Neural cell (in vitro differentiated cells): ENCODE measurements around the gene SLC47A1. TPM values are rescaled to one million over a fixed set of nuclear protein-coding genes. Genes with fewer than 3 reads are reported as not detected.

Experiments used
- H2AFZ ChIP-seq: fragments of 200-600, 300-800 bp; sonication (generic), shearing (Covaris generic); 2 replicates; pipeline ENCODE4 v1.6.0; 2014; ENCODE audit warnings: low read depth, mild to moderate bottlenecking, antibody characterized with exemption, low read length, moderate library complexity
- H3F3A ChIP-seq: fragments of 200-600 bp; shearing (Covaris generic); 2 replicates; pipeline ENCODE4 v1.6.1; 2016; ENCODE audit warnings: mild to moderate bottlenecking, moderate library complexity, mixed read lengths, antibody characterized with exemption, low read length; ENCODE audit not compliant: insufficient read depth, poor library complexity, severe bottlenecking
- H3K27ac ChIP-seq: fragments of 200-600, 300-800 bp; sonication (generic), shearing (Covaris generic); 2 replicates; pipeline ENCODE4 v1.5.1; 2014; ENCODE audit warnings: mild to moderate bottlenecking, low read length, moderate library complexity
- H3K27me3 ChIP-seq: fragments of 300-800, 200-600 bp; sonication (generic), shearing (Covaris generic); 2 replicates; pipeline ENCODE4 v1.6.0; 2014; ENCODE audit warnings: mild to moderate bottlenecking, low read depth, low read length, moderate library complexity; ENCODE audit not compliant: insufficient read depth
- H3K36me3 ChIP-seq: fragments of 300-800, 200-600 bp; sonication (generic), shearing (Covaris generic); 2 replicates; pipeline ENCODE4 v1.5.1; 2014; ENCODE audit warnings: mild to moderate bottlenecking, antibody characterized with exemption, low read length, moderate library complexity; ENCODE audit not compliant: insufficient read depth
- H3K4me2 ChIP-seq: fragments of 300-800, 200-600 bp; sonication (generic), shearing (Covaris generic); 2 replicates; pipeline ENCODE4 v1.6.0; 2014; ENCODE audit warnings: mild to moderate bottlenecking, low read length
- H3K4me3 ChIP-seq: fragments of 300-800, 200-600 bp; sonication (generic), shearing (Covaris generic); 2 replicates; pipeline ENCODE4 v1.5.1; 2014; ENCODE audit warnings: mild to moderate bottlenecking, low read length, moderate library complexity
- H3K79me2 ChIP-seq: fragments of 200-600 bp; shearing (Covaris generic); replicated peaks from 2 replicates; pipeline ENCODE4 v1.6.0; 2014; ENCODE audit warnings: mild to moderate bottlenecking, low read length, moderate library complexity; ENCODE audit not compliant: insufficient read depth
- H3K9ac ChIP-seq: fragments of 300-800, 200-600 bp; sonication (generic), shearing (Covaris generic); 2 replicates; pipeline ENCODE4 v1.6.1; 2016; ENCODE audit warnings: mild to moderate bottlenecking, low read length, mixed read lengths
- H3K9me2 ChIP-seq: fragments of 200-600 bp; shearing (Covaris generic); 2 replicates; pipeline ENCODE4 v1.6.1; 2016; ENCODE audit warnings: mild to moderate bottlenecking, low read length, mixed read lengths; ENCODE audit not compliant: insufficient read depth
- H3K9me3 ChIP-seq: fragments of 200-600, 300-800 bp; sonication (generic), shearing (Covaris generic); 2 replicates; pipeline ENCODE4 v1.6.1; 2016; ENCODE audit warnings: mild to moderate bottlenecking, mixed run types, low read length, moderate library complexity, mixed read lengths
- H4K20me1 ChIP-seq: fragments of 200-600 bp; shearing (Covaris generic); 2 replicates; pipeline ENCODE4 v1.6.1; 2016; ENCODE audit warnings: mild to moderate bottlenecking, mixed run types; ENCODE audit not compliant: insufficient read depth
- EP300 ChIP-seq: fragments of 450-650 bp; conservative IDR thresholded peaks from 2 replicates; pipeline ENCODE4 v1.6.1; 2014; ENCODE audit warnings: antibody characterized with exemption, mild to moderate bottlenecking, moderate library complexity; ENCODE audit not compliant: poor library complexity, severe bottlenecking
- EZH2 ChIP-seq: fragments of 200-600, 300-800 bp; shearing (Covaris generic), sonication (generic); IDR thresholded peaks from 2 replicates; pipeline ENCODE4 v1.6.1; 2014; ENCODE audit warnings: antibody characterized with exemption, low read length, borderline replicate concordance, mild to moderate bottlenecking; ENCODE audit not compliant: insufficient read depth, poor library complexity, severe bottlenecking
- MXI1 ChIP-seq: fragments of 450-650 bp; conservative IDR thresholded peaks from 2 replicates; pipeline ENCODE4 v1.6.1; 2014; ENCODE audit warnings: antibody characterized with exemption, mild to moderate bottlenecking; ENCODE audit not compliant: poor library complexity, severe bottlenecking
- POLR2AphosphoS5 ChIP-seq: IDR thresholded peaks from 2 replicates; pipeline ENCODE4 v1.6.1; 2012
- RAD21 ChIP-seq: fragments of 450-650 bp; conservative IDR thresholded peaks from 2 replicates; pipeline ENCODE4 v1.6.1; 2014; ENCODE audit warnings: antibody characterized with exemption, mild to moderate bottlenecking, moderate library complexity
- REST ChIP-seq: IDR thresholded peaks from 2 replicates; pipeline ENCODE4 v1.6.1; 2012; ENCODE audit warnings: borderline replicate concordance
- SMC3 ChIP-seq: fragments of 450-650 bp; conservative IDR thresholded peaks from 2 replicates; pipeline ENCODE4 v1.6.1; 2014; ENCODE audit warnings: antibody characterized with exemption, mild to moderate bottlenecking, moderate library complexity; ENCODE audit not compliant: poor library complexity
- TAF1 ChIP-seq: IDR thresholded peaks from 2 replicates; pipeline ENCODE4 v1.6.1; 2012; ENCODE audit warnings: low read depth
- polyA plus RNA-seq: library from polyadenylated mRNA; depleted of rRNA; stranded (reverse); fragments of >200 nt; gene quantifications from 2 replicates; pipeline ENCODE4 v1.2.3, GENCODE V29; 2014
- TF ChIP-seq, protein P1 (sequence below): fragments of 450-650 bp; IDR thresholded peaks from 2 replicates; pipeline ENCODE4 v1.5.1; 2014; ENCODE audit warnings: antibody characterized with exemption, mild to moderate bottlenecking, moderate library complexity; ENCODE audit not compliant: poor library complexity, severe bottlenecking

The SLC47A1 gene
- polyA plus RNA-seq, 1 donor from 2014 or later, result not detected

DNA sequence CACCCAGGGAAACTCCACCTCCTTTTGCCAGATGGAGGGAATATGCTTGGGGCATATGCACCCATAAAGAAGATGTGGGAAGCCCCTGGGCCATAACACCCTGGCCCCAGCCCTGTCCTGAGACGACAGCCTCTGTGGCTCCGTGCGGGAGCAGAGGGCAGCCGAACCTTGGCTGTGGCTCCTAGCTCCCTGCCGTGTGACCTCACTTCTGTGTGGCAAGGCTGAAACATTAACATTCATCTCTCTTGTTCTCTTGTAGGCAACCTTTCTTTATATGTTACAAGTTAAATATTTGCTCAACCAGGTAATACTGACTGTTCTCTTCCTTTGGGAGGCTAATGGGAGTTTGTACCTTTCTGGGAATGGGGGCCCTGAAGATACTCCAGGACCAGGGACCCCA is 17.5 kb downstream of the SLC47A1 start:
- no peaks in the 10 kb centered on the region for H3K27me3 ChIP-seq
- H3K9ac ChIP-seq, result no peak overlapping the region
- H3K4me2 ChIP-seq, result no peak overlapping the region
- no peaks in the 10 kb centered on the region for H3F3A ChIP-seq
- no peaks in the 10 kb centered on the region for H3K36me3 ChIP-seq
- no peak overlapping the region for H3K27ac ChIP-seq
- no peaks in the 10 kb centered on the region for H4K20me1 ChIP-seq
- H3K9me2 ChIP-seq, result no peaks in the 10 kb centered on the region
- H3K9me3 ChIP-seq, result no peaks in the 10 kb centered on the region
- no peaks in the 10 kb centered on the region for H3K79me2 ChIP-seq
- TF ChIP-seq POLR2AphosphoS5 (no peak), RAD21 (no peak), REST (no peak), SMC3 (no peak), TAF1 (no peak), EP300 (no peak)
- TF ChIP-seq, protein P1, sequence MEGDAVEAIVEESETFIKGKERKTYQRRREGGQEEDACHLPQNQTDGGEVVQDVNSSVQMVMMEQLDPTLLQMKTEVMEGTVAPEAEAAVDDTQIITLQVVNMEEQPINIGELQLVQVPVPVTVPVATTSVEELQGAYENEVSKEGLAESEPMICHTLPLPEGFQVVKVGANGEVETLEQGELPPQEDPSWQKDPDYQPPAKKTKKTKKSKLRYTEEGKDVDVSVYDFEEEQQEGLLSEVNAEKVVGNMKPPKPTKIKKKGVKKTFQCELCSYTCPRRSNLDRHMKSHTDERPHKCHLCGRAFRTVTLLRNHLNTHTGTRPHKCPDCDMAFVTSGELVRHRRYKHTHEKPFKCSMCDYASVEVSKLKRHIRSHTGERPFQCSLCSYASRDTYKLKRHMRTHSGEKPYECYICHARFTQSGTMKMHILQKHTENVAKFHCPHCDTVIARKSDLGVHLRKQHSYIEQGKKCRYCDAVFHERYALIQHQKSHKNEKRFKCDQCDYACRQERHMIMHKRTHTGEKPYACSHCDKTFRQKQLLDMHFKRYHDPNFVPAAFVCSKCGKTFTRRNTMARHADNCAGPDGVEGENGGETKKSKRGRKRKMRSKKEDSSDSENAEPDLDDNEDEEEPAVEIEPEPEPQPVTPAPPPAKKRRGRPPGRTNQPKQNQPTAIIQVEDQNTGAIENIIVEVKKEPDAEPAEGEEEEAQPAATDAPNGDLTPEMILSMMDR, result no peak
- H2AFZ ChIP-seq, result no peak overlapping the region
- no peak overlapping the region for H3K4me3 ChIP-seq

GRCh38 chr17:19551591-19552148 is 18.0 kb downstream of the SLC47A1 start:
- Histone ChIP-seq H3K9ac (no peak overlapping the region), H3K4me3 (no peak overlapping the region), H3K36me3 (no peaks in the 10 kb centered on the region)

More at GRCh38 chr17:19551591-19552148, 18.0 kb downstream of the SLC47A1 start:
- Histone ChIP-seq H3K9me2 (no peaks in the 10 kb centered on the region), H3K27me3 (no peaks in the 10 kb centered on the region), H4K20me1 (no peaks in the 10 kb centered on the region), H2AFZ (no peak overlapping the region), H3K27ac (no peak overlapping the region), H3K79me2 (no peaks in the 10 kb centered on the region), H3K9me3 (no peaks in the 10 kb centered on the region), H3F3A (no peaks in the 10 kb centered on the region), H3K4me2 (no peak overlapping the region)
- no peak for TF ChIP-seq SMC3
- no peak for TF ChIP-seq RAD21
- TF ChIP-seq EZH2, result no peak
- TF ChIP-seq, protein P1, result no peak
- TF ChIP-seq MXI1, result no peak
- no peak for TF ChIP-seq POLR2AphosphoS5
- no peak for TF ChIP-seq EP300
- TF ChIP-seq REST, result no peak
- TF ChIP-seq TAF1, result no peak
